Neural cell (in vitro differentiated cells): ENCODE data around the gene CDH20. TPM values are rescaled to one million over a fixed set of nuclear protein-coding genes. Genes with fewer than 3 reads are reported as not detected.

Experiments used
- H2AFZ ChIP-seq: fragments of 200-600, 300-800 bp; sonication (generic), shearing (Covaris generic); 2 replicates; pipeline ENCODE4 v1.6.0; 2014; ENCODE audit warnings: low read depth, mild to moderate bottlenecking, antibody characterized with exemption, low read length, moderate library complexity
- H3F3A ChIP-seq: fragments of 200-600 bp; shearing (Covaris generic); 2 replicates; pipeline ENCODE4 v1.6.1; 2016; ENCODE audit warnings: mild to moderate bottlenecking, moderate library complexity, mixed read lengths, antibody characterized with exemption, low read length; ENCODE audit not compliant: insufficient read depth, poor library complexity, severe bottlenecking
- H3K27ac ChIP-seq: fragments of 200-600, 300-800 bp; sonication (generic), shearing (Covaris generic); 2 replicates; pipeline ENCODE4 v1.5.1; 2014; ENCODE audit warnings: mild to moderate bottlenecking, low read length, moderate library complexity
- H3K27me3 ChIP-seq: fragments of 300-800, 200-600 bp; sonication (generic), shearing (Covaris generic); 2 replicates; pipeline ENCODE4 v1.6.0; 2014; ENCODE audit warnings: mild to moderate bottlenecking, low read depth, low read length, moderate library complexity; ENCODE audit not compliant: insufficient read depth
- H3K36me3 ChIP-seq: fragments of 300-800, 200-600 bp; sonication (generic), shearing (Covaris generic); 2 replicates; pipeline ENCODE4 v1.5.1; 2014; ENCODE audit warnings: mild to moderate bottlenecking, antibody characterized with exemption, low read length, moderate library complexity; ENCODE audit not compliant: insufficient read depth
- H3K4me2 ChIP-seq: fragments of 300-800, 200-600 bp; sonication (generic), shearing (Covaris generic); 2 replicates; pipeline ENCODE4 v1.6.0; 2014; ENCODE audit warnings: mild to moderate bottlenecking, low read length
- H3K4me3 ChIP-seq: fragments of 300-800, 200-600 bp; sonication (generic), shearing (Covaris generic); 2 replicates; pipeline ENCODE4 v1.5.1; 2014; ENCODE audit warnings: mild to moderate bottlenecking, low read length, moderate library complexity
- H3K79me2 ChIP-seq: fragments of 200-600 bp; shearing (Covaris generic); replicated peaks from 2 replicates; pipeline ENCODE4 v1.6.0; 2014; ENCODE audit warnings: mild to moderate bottlenecking, low read length, moderate library complexity; ENCODE audit not compliant: insufficient read depth
- H3K9ac ChIP-seq: fragments of 300-800, 200-600 bp; sonication (generic), shearing (Covaris generic); 2 replicates; pipeline ENCODE4 v1.6.1; 2016; ENCODE audit warnings: mild to moderate bottlenecking, low read length, mixed read lengths
- H3K9me2 ChIP-seq: fragments of 200-600 bp; shearing (Covaris generic); 2 replicates; pipeline ENCODE4 v1.6.1; 2016; ENCODE audit warnings: mild to moderate bottlenecking, low read length, mixed read lengths; ENCODE audit not compliant: insufficient read depth
- H3K9me3 ChIP-seq: fragments of 200-600, 300-800 bp; sonication (generic), shearing (Covaris generic); 2 replicates; pipeline ENCODE4 v1.6.1; 2016; ENCODE audit warnings: mild to moderate bottlenecking, mixed run types, low read length, moderate library complexity, mixed read lengths
- H4K20me1 ChIP-seq: fragments of 200-600 bp; shearing (Covaris generic); 2 replicates; pipeline ENCODE4 v1.6.1; 2016; ENCODE audit warnings: mild to moderate bottlenecking, mixed run types; ENCODE audit not compliant: insufficient read depth
- EP300 ChIP-seq: fragments of 450-650 bp; conservative IDR thresholded peaks from 2 replicates; pipeline ENCODE4 v1.6.1; 2014; ENCODE audit warnings: antibody characterized with exemption, mild to moderate bottlenecking, moderate library complexity; ENCODE audit not compliant: poor library complexity, severe bottlenecking
- EZH2 ChIP-seq: fragments of 200-600, 300-800 bp; shearing (Covaris generic), sonication (generic); IDR thresholded peaks from 2 replicates; pipeline ENCODE4 v1.6.1; 2014; ENCODE audit warnings: antibody characterized with exemption, low read length, borderline replicate concordance, mild to moderate bottlenecking; ENCODE audit not compliant: insufficient read depth, poor library complexity, severe bottlenecking
- MXI1 ChIP-seq: fragments of 450-650 bp; conservative IDR thresholded peaks from 2 replicates; pipeline ENCODE4 v1.6.1; 2014; ENCODE audit warnings: antibody characterized with exemption, mild to moderate bottlenecking; ENCODE audit not compliant: poor library complexity, severe bottlenecking
- POLR2AphosphoS5 ChIP-seq: IDR thresholded peaks from 2 replicates; pipeline ENCODE4 v1.6.1; 2012
- RAD21 ChIP-seq: fragments of 450-650 bp; conservative IDR thresholded peaks from 2 replicates; pipeline ENCODE4 v1.6.1; 2014; ENCODE audit warnings: antibody characterized with exemption, mild to moderate bottlenecking, moderate library complexity
- SMC3 ChIP-seq: fragments of 450-650 bp; conservative IDR thresholded peaks from 2 replicates; pipeline ENCODE4 v1.6.1; 2014; ENCODE audit warnings: antibody characterized with exemption, mild to moderate bottlenecking, moderate library complexity; ENCODE audit not compliant: poor library complexity
- TAF1 ChIP-seq: IDR thresholded peaks from 2 replicates; pipeline ENCODE4 v1.6.1; 2012; ENCODE audit warnings: low read depth
- polyA plus RNA-seq: library from polyadenylated mRNA; depleted of rRNA; stranded (reverse); fragments of >200 nt; gene quantifications from 2 replicates; pipeline ENCODE4 v1.2.3, GENCODE V29; 2014
- TF ChIP-seq, protein P1 (sequence below): fragments of 450-650 bp; IDR thresholded peaks from 2 replicates; pipeline ENCODE4 v1.5.1; 2014; ENCODE audit warnings: antibody characterized with exemption, mild to moderate bottlenecking, moderate library complexity; ENCODE audit not compliant: poor library complexity, severe bottlenecking
- TF ChIP-seq, protein P2 (sequence below): IDR thresholded peaks from 2 replicates; pipeline ENCODE4 v1.6.1; 2012; ENCODE audit warnings: borderline replicate concordance

The CDH20 gene
- polyA plus RNA-seq, 1 donor from 2014 or later, result 1.7 TPM

DNA sequence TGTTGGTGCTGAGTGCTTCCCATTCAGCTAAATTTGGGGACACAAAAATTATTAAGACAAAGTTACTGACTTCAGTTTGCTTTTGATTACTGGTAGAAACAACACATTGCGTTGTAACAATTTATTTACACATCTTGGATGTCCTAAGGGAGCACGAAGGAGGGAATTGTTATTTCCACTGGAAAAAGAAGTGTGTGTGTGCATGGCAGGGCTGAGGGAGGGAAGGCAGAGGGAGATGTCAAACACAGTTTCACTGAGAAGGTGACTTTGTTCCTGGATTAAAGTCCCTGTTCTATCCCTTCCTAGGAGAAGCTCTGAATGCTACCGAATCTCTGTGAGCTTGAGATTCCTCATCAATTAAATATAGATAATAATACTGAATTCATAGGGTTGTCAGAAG lies 3.8 kb upstream of the CDH20 start:
- Histone ChIP-seq H3K27ac (no peak overlapping the region), H3K79me2 (no peaks in the 10 kb centered on the region), H3K4me2 (no peak overlapping the region), H3K4me3 (no peak overlapping the region), H3K36me3 (no peaks in the 10 kb centered on the region), H3F3A (no peaks in the 10 kb centered on the region), H3K9me2 (no peaks in the 10 kb centered on the region), H4K20me1 (no peaks in the 10 kb centered on the region), H3K27me3 (peaks cover 17% of the 10 kb centered on the region), H3K9me3 (no peaks in the 10 kb centered on the region), H3K9ac (no peak overlapping the region), H2AFZ (no peak overlapping the region)
- TF ChIP-seq MXI1, result no peak
- no peak for TF ChIP-seq RAD21

DNA sequence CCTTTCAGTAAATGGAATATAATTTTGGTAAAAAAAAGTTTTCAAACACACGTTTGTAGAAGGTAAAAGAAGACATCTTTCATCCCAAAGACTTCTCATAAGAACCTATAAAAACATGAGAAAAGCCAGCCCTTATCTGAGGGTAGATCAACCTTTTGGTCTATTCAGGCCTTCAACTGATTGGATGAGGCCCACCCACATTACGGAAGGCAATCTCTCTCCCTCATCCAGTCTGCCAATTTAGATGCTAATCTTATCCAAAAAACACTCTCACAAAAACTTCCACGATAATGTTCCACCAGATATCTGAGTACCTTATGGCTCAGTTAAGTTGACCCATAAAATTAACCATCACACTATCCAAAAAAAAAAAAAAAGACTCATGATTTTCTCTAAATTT lies 2.2 kb upstream of the CDH20 start:
- Histone ChIP-seq H3K9ac (no peak overlapping the region), H3K27me3 (peaks cover 33% of the 10 kb centered on the region), H3K4me3 (no peak overlapping the region), H3K4me2 (no peak overlapping the region), H3K79me2 (no peaks in the 10 kb centered on the region), H2AFZ (no peak overlapping the region), H3K27ac (no peak overlapping the region), H3K9me2 (no peaks in the 10 kb centered on the region), H3K9me3 (no peaks in the 10 kb centered on the region), H3F3A (no peaks in the 10 kb centered on the region), H3K36me3 (no peaks in the 10 kb centered on the region), H4K20me1 (no peaks in the 10 kb centered on the region)
- TF ChIP-seq EP300, result no peak
- TF ChIP-seq, protein P1, sequence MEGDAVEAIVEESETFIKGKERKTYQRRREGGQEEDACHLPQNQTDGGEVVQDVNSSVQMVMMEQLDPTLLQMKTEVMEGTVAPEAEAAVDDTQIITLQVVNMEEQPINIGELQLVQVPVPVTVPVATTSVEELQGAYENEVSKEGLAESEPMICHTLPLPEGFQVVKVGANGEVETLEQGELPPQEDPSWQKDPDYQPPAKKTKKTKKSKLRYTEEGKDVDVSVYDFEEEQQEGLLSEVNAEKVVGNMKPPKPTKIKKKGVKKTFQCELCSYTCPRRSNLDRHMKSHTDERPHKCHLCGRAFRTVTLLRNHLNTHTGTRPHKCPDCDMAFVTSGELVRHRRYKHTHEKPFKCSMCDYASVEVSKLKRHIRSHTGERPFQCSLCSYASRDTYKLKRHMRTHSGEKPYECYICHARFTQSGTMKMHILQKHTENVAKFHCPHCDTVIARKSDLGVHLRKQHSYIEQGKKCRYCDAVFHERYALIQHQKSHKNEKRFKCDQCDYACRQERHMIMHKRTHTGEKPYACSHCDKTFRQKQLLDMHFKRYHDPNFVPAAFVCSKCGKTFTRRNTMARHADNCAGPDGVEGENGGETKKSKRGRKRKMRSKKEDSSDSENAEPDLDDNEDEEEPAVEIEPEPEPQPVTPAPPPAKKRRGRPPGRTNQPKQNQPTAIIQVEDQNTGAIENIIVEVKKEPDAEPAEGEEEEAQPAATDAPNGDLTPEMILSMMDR, result no peak
- no peak for TF ChIP-seq SMC3
- TF ChIP-seq TAF1, result no peak
- no peak for TF ChIP-seq MXI1
- no peak for TF ChIP-seq EZH2
- TF ChIP-seq, protein P2, sequence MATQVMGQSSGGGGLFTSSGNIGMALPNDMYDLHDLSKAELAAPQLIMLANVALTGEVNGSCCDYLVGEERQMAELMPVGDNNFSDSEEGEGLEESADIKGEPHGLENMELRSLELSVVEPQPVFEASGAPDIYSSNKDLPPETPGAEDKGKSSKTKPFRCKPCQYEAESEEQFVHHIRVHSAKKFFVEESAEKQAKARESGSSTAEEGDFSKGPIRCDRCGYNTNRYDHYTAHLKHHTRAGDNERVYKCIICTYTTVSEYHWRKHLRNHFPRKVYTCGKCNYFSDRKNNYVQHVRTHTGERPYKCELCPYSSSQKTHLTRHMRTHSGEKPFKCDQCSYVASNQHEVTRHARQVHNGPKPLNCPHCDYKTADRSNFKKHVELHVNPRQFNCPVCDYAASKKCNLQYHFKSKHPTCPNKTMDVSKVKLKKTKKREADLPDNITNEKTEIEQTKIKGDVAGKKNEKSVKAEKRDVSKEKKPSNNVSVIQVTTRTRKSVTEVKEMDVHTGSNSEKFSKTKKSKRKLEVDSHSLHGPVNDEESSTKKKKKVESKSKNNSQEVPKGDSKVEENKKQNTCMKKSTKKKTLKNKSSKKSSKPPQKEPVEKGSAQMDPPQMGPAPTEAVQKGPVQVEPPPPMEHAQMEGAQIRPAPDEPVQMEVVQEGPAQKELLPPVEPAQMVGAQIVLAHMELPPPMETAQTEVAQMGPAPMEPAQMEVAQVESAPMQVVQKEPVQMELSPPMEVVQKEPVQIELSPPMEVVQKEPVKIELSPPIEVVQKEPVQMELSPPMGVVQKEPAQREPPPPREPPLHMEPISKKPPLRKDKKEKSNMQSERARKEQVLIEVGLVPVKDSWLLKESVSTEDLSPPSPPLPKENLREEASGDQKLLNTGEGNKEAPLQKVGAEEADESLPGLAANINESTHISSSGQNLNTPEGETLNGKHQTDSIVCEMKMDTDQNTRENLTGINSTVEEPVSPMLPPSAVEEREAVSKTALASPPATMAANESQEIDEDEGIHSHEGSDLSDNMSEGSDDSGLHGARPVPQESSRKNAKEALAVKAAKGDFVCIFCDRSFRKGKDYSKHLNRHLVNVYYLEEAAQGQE, result no peak
- TF ChIP-seq RAD21, result no peak
- TF ChIP-seq POLR2AphosphoS5, result no peak
